Upper lobe of right lung (tissue), 1 donor: ENCODE results near the gene ACCSL. TPM values are rescaled to one million over a fixed set of nuclear protein-coding genes. Genes with fewer than 3 reads are reported as not detected.

Source experiments
- ATAC-seq: fragments of 200-7000 bp; cut with Tn5 transposase; one replicate; pipeline ENCODE4 v1.9.1; 2020; ENCODE audit warnings: mild to moderate bottlenecking, moderate library complexity
- DNase-seq: peaks from one replicate; pipeline ENCODE4 v3.0.0-alpha.2; 2020
- H3K27ac ChIP-seq: fragments of 200-600 bp; one replicate; pipeline ENCODE4 v1.8.0; 2022
- H3K27me3 ChIP-seq: fragments of 200-600 bp; one replicate; pipeline ENCODE4 v1.8.0; 2022; ENCODE audit warnings: mild to moderate bottlenecking
- H3K36me3 ChIP-seq: fragments of 200-600 bp; one replicate; pipeline ENCODE4 v1.8.0; 2022
- H3K4me1 ChIP-seq: fragments of 200-600 bp; one replicate; pipeline ENCODE4 v1.8.0; 2022
- H3K4me3 ChIP-seq: fragments of 200-600 bp; one replicate; pipeline ENCODE4 v1.8.0; 2022; ENCODE audit warnings: mild to moderate bottlenecking
- H3K9me3 ChIP-seq: fragments of 200-600 bp; one replicate; pipeline ENCODE4 v1.8.0; 2022
- intact Hi-C: fragments of 100-400 bp; cut with DNase I; formaldehyde crosslinking; loops from one replicate; pipeline ENCODE4 v1.11.0; 2022
- total RNA-seq: library from RNA; stranded (reverse); fragmentation: NEBNext Ultra II Directional; extraction: Animal tissue kit (Norgen Biotek cat#: 25700); gene quantifications from one replicate; pipeline ENCODE4 v1.2.1, GENCODE V29; 2021
- TF ChIP-seq, protein P1 (sequence below): fragments of 200-600 bp; IDR thresholded peaks from one replicate; pipeline ENCODE4 v1.8.0; 2022; ENCODE audit warnings: antibody characterized with exemption
- donor health status: DM: no; HTN: yes; CAD: no; lungs with severe emphysema.

The ACCSL gene
- total RNA-seq, 1 donor from 2014 or later = not detected

DNA sequence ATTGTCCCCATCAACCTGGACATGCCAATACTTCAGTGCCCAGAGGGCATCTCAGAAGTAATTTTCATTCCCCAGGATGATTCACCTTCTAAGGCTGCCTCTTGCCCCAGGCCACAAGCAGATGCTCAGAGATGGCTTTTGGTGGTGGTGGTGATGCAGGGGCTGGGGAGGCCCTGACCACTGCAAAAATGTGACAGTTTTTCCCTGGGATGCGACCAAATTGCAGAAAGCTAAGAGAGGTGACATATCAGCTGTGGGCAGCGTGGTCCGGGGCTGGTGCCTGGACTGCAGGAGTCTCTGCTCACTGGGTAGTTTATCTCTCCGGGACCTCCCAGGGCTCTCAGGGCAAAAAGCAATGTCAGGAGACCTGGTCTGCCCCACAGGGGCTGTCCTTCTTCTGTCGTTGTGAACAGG lies 39.7 kb upstream of the ACCSL start:
- TF ChIP-seq, protein P1, sequence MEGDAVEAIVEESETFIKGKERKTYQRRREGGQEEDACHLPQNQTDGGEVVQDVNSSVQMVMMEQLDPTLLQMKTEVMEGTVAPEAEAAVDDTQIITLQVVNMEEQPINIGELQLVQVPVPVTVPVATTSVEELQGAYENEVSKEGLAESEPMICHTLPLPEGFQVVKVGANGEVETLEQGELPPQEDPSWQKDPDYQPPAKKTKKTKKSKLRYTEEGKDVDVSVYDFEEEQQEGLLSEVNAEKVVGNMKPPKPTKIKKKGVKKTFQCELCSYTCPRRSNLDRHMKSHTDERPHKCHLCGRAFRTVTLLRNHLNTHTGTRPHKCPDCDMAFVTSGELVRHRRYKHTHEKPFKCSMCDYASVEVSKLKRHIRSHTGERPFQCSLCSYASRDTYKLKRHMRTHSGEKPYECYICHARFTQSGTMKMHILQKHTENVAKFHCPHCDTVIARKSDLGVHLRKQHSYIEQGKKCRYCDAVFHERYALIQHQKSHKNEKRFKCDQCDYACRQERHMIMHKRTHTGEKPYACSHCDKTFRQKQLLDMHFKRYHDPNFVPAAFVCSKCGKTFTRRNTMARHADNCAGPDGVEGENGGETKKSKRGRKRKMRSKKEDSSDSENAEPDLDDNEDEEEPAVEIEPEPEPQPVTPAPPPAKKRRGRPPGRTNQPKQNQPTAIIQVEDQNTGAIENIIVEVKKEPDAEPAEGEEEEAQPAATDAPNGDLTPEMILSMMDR = no peak
- no peak for ATAC-seq
- H3K4me1 ChIP-seq = no peaks in the 10 kb centered on the region

GRCh38 chr11:44008698-44009097 lies 39.1 kb upstream of the ACCSL start:
- Histone ChIP-seq H3K27me3 (no peaks in the 10 kb centered on the region), H3K4me3 (no peak overlapping the region), H3K9me3 (no peaks in the 10 kb centered on the region), H3K36me3 (no peaks in the 10 kb centered on the region), H3K27ac (no peak overlapping the region), H3K4me1 (no peaks in the 10 kb centered on the region)
- ATAC-seq (no peak), DNase-seq (no peak)
- TF ChIP-seq, protein P1 = no peak
- intact Hi-C loops = no loop called here

More for the DNA sequence above, 39.7 kb upstream of the ACCSL start:
- Histone ChIP-seq H3K27me3 (no peaks in the 10 kb centered on the region), H3K9me3 (no peaks in the 10 kb centered on the region), H3K36me3 (no peaks in the 10 kb centered on the region), H3K27ac (no peak overlapping the region), H3K4me3 (no peak overlapping the region)
- intact Hi-C loops = no loop called here
- DNase-seq = no peak

DNA sequence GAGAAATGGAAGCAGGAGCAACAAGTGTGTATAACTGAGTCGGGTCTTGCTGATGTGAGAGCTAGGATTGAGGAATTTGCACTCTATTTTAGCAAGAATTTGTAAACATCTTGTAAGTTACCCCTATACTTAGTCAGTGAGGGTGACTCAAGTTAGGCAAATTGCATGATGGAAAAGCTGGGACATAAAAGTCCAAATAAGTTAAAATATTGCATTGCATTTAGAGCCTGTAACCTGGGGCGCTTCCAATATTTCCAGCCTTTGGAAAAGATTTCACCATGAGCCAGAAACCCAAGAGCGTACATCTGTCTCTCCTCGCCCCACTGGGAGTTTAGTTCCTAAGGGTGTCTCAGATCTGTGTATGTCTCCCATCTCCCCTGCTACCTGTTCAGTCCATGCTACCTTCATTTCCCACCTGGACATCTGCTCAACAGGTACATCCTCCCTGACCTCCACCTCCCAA lies 37.0 kb upstream of the ACCSL start:
- Histone ChIP-seq H3K4me1 (no peaks in the 10 kb centered on the region), H3K4me3 (no peak overlapping the region), H3K27me3 (no peaks in the 10 kb centered on the region), H3K9me3 (no peaks in the 10 kb centered on the region), H3K36me3 (no peaks in the 10 kb centered on the region), H3K27ac (no peak overlapping the region)
- no peak for DNase-seq
- intact Hi-C loops = no loop called here
- TF ChIP-seq, protein P1 = no peak
- ATAC-seq = no peak

- Histone ChIP-seq H3K27ac (no peak overlapping the region), H3K4me1 (no peaks in the 10 kb centered on the region), H3K9me3 (no peaks in the 10 kb centered on the region), H3K4me3 (no peak overlapping the region), H3K27me3 (no peaks in the 10 kb centered on the region), H3K36me3 (no peaks in the 10 kb centered on the region)
- no peak for ATAC-seq
- intact Hi-C loops = no loop called here
- no peak for DNase-seq
- TF ChIP-seq, protein P1 = no peak
Measured at GRCh38 chr11:44011797-44012196, 36.0 kb upstream of the ACCSL start.

GRCh38 chr11:44014968-44015623 lies 32.7 kb upstream of the ACCSL start:
- Histone ChIP-seq H3K27ac (no peak overlapping the region), H3K36me3 (no peaks in the 10 kb centered on the region), H3K27me3 (no peaks in the 10 kb centered on the region), H3K4me1 (peaks cover 12% of the 10 kb centered on the region), H3K9me3 (no peaks in the 10 kb centered on the region), H3K4me3 (no peak overlapping the region)
- intact Hi-C loops = no loop called here
- no peak for DNase-seq
- TF ChIP-seq, protein P1 = no peak
- ATAC-seq = no peak
